WI38 (cell line): ENCODE results near the gene BTNL2.
"Not testable (repeated sequence)": the region's sequence is repeated elsewhere in the genome, so short reads cannot be mapped to it uniquely, and the experiment has no call there.

Experiments used
- H3K4me3 ChIP-seq: 2 replicates; pipeline ENCODE4 v1.5.1; 2011; ENCODE audit warnings: low read depth, mild to moderate bottlenecking, control low read depth, low read length
- CTCF ChIP-seq: IDR thresholded peaks from 2 replicates; pipeline ENCODE4 v1.5.1; 2012; ENCODE audit warnings: low read depth, mild to moderate bottlenecking, control low read depth, low read length

The BTNL2 gene

GRCh38 chr6:32367644-32368043 lies 39.3 kb downstream of the BTNL2 start:
- no peak for TF ChIP-seq CTCF
- no peak overlapping the region for H3K4me3 ChIP-seq

GRCh38 chr6:32359225-32359624 lies 47.8 kb downstream of the BTNL2 start:
- H3K4me3 ChIP-seq: not testable (repeated sequence)

GRCh38 chr6:32358548-32358947 lies 48.4 kb downstream of the BTNL2 start:
- not testable (repeated sequence) for H3K4me3 ChIP-seq

GRCh38 chr6:32355018-32355417 lies 52.0 kb downstream of the BTNL2 start:
- no peak for TF ChIP-seq CTCF

GRCh38 chr6:32353348-32353747 lies 53.6 kb downstream of the BTNL2 start:
- no peak for TF ChIP-seq CTCF
- no peak overlapping the region for H3K4me3 ChIP-seq

More at GRCh38 chr6:32355018-32355417, 52.0 kb downstream of the BTNL2 start:
- no peak overlapping the region for H3K4me3 ChIP-seq
